HG02623 (cell line): Measurements from ENCODE around the gene MPST.

Experiments
- ATAC-seq: cut with Tn5 transposase; IDR thresholded peaks from one replicate; pipeline ENCODE4 v1.9.1; 2021; ENCODE audit warnings: moderate library complexity; ENCODE audit not compliant: unreplicated experiment

The MPST gene

GRCh38 chr22:37043828-37044538 lies 24.4 kb downstream of the MPST start:
- ATAC-seq = no peak

- no peak for ATAC-seq
These were observed 25.4 kb downstream of the MPST start for GRCh38 chr22:37044634-37045625.

GRCh38 chr22:37045958-37046357 lies 26.4 kb downstream of the MPST start:
- no peak for ATAC-seq

- no peak for ATAC-seq
These were observed 27.0 kb downstream of the MPST start for GRCh38 chr22:37046589-37046988.

- no peak for ATAC-seq
These were observed 27.5 kb downstream of the MPST start for GRCh38 chr22:37047006-37047405.

- ATAC-seq = no peak
These were observed 28.6 kb downstream of the MPST start for GRCh38 chr22:37048133-37048532.

- no peak for ATAC-seq
These were observed 29.7 kb downstream of the MPST start for GRCh38 chr22:37049224-37049623.

- ATAC-seq = no peak
These were observed 31.4 kb downstream of the MPST start for GRCh38 chr22:37050913-37051312.

- peak; percentile 48 for ATAC-seq
These were observed 32.1 kb downstream of the MPST start, which contains the start of gene KCTD17 for GRCh38 chr22:37051391-37052385. TSS of gene KCTD17 (plus strand) at chr22:37051742. CDS start at chr22:37051761, 19 bp downstream.

- no peak for ATAC-seq
These were observed 33.1 kb downstream of the MPST start for GRCh38 chr22:37052386-37053309.

- no peak for ATAC-seq
These were observed 33.9 kb downstream of the MPST start for GRCh38 chr22:37053310-37054055.

GRCh38 chr22:37054056-37054395 lies 34.5 kb downstream of the MPST start:
- no peak for ATAC-seq

GRCh38 chr22:37054600-37055365 lies 35.2 kb downstream of the MPST start:
- ATAC-seq = no peak

- ATAC-seq = no peak
These were observed 36.7 kb downstream of the MPST start for GRCh38 chr22:37056246-37056645.

- ATAC-seq = no peak
These were observed 37.7 kb downstream of the MPST start for GRCh38 chr22:37057226-37057625.

- no peak for ATAC-seq
These were observed 38.4 kb downstream of the MPST start for GRCh38 chr22:37057796-37058510.

- ATAC-seq = no peak
These were observed 39.6 kb downstream of the MPST start for GRCh38 chr22:37058917-37059701.
